ENCODE data around the gene RAP2A. TPM values are rescaled to one million over a fixed set of nuclear protein-coding genes. Genes with fewer than 3 reads are reported as not detected.

RAP2A gene
- total RNA-seq, 1 experiment from 2014 or later, result 42.9 TPM

DNA sequence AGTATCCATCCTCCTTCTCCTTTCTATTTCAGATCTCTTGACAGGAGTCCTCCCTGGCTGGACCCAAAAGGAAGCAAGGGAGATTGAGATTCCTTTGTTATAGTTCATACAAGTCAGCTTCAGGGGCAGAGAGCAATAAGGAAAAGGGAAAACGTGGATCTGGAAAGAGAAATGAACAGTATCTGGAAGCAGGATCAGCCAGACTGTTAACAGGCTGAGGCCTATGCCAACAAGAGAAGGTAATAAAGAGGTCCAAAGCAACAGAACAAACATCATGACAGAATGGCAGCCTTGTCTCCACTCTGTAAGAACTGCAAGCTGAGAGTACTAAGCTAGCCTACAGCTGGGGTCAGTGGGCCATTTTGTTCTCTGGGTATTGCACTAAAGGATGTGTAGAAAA lies 64.5 kb downstream of the RAP2A start:
- DNase-seq (ENCODE audit: low read depth in 1 of 2, low spot score in 2 of 2), result no peak
- H3K9me3 ChIP-seq (replicated peaks), result no peaks in the 10 kb centered on the region
- no peak overlapping the region for H3K4me3 ChIP-seq
- H3K36me3 ChIP-seq, result no peaks in the 10 kb centered on the region
- no peaks in the 10 kb centered on the region for H3K4me1 ChIP-seq (replicated peaks)
- H3K27me3 ChIP-seq (replicated peaks), result no peaks in the 10 kb centered on the region
- H3K27ac ChIP-seq, result no peak overlapping the region

DNA sequence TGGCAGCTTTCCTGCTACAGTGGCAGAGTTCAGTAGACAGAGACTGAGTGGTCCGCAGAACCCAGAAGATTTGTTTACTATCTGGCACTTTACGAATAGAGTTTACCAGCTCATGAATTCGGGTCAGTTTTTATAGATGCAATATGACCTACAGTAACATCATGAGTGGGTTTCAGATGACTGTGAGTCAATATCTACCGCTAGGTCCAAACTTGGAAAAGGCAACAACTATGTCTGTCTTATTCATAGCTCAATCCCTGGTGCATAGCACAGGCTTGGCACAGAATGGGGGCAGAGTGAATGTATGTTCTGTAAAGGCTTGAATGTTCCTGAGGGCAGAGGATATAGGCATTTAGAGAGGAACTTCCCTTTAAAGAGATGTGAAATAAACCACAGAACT lies 65.2 kb downstream of the RAP2A start:
- no peak overlapping the region for H3K27ac ChIP-seq
- H3K4me1 ChIP-seq (replicated peaks), result no peaks in the 10 kb centered on the region
- H3K36me3 ChIP-seq, result no peaks in the 10 kb centered on the region
- no peak for DNase-seq (ENCODE audit: low read depth in 1 of 2, low spot score in 2 of 2)
- no peak overlapping the region for H3K4me3 ChIP-seq
- H3K27me3 ChIP-seq (replicated peaks), result no peaks in the 10 kb centered on the region
- H3K9me3 ChIP-seq (replicated peaks), result no peaks in the 10 kb centered on the region

- Histone ChIP-seq H3K36me3 (no peaks in the 10 kb centered on the region), H3K27me3 (replicated peaks) (no peaks in the 10 kb centered on the region), H3K27ac (no peak overlapping the region), H3K9me3 (replicated peaks) (no peaks in the 10 kb centered on the region), H3K4me1 (replicated peaks) (no peaks in the 10 kb centered on the region), H3K4me3 (no peak overlapping the region)
- DNase-seq (ENCODE audit: low read depth in 1 of 2, low spot score in 2 of 2), result no peak
Observed at GRCh38 chr13:97502181-97502580, 68.2 kb downstream of the RAP2A start.

DNA sequence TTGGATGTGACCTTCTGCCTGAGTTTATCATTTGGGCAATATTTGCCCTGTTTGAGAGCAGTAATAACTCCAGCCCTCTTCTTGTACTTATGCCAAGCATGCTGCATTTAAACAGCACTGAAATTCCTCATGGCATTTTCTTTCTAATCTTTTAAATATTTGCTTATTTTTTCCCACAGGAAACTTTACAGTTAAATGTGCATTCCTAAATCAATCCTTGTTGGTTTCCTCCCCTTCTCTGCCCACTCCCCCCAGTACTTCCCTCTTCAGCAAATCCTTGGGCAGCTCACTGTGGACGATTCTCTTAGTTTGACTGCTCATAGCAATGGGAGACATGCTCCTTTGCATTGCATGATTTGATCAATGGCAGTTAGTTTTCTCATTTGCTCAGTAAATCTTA lies 68.7 kb downstream of the RAP2A start:
- Histone ChIP-seq H3K27me3 (replicated peaks) (no peaks in the 10 kb centered on the region), H3K27ac (no peak overlapping the region), H3K36me3 (no peaks in the 10 kb centered on the region), H3K9me3 (replicated peaks) (no peaks in the 10 kb centered on the region), H3K4me1 (replicated peaks) (no peaks in the 10 kb centered on the region), H3K4me3 (no peak overlapping the region)
- no peak for DNase-seq (ENCODE audit: low read depth in 1 of 2, low spot score in 2 of 2)

- no peaks in the 10 kb centered on the region for H3K9me3 ChIP-seq (replicated peaks)
- H3K4me3 ChIP-seq, result no peak overlapping the region
- no peaks in the 10 kb centered on the region for H3K4me1 ChIP-seq (replicated peaks)
- H3K27ac ChIP-seq, result no peak overlapping the region
- H3K36me3 ChIP-seq, result no peaks in the 10 kb centered on the region
- no peak for DNase-seq (ENCODE audit: low read depth in 1 of 2, low spot score in 2 of 2)
- H3K27me3 ChIP-seq (replicated peaks), result no peaks in the 10 kb centered on the region
Observed at GRCh38 chr13:97505017-97505416, 71.0 kb downstream of the RAP2A start.

DNA sequence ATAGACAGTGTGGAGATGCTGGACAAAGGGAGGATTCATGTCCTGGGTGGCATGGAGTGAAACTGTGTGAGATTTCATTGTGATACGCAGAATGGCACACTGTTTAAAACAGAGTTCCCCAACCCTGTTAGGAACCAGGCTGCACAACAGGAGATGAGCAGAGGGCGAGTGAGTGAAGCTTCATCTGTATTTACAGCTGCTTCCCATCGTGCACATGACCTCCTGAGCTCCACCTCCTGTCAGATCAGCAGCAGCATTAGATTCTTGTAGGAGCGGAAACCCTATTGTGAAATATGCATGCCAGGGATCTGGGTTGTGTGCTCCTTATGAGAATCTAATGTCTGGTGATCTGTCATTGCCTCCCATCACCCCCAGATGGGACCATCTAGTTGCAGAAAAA lies 72.5 kb downstream of the RAP2A start:
- Histone ChIP-seq H3K27me3 (replicated peaks) (no peaks in the 10 kb centered on the region), H3K27ac (no peak overlapping the region), H3K4me1 (replicated peaks) (no peaks in the 10 kb centered on the region), H3K9me3 (replicated peaks) (no peaks in the 10 kb centered on the region), H3K36me3 (no peaks in the 10 kb centered on the region), H3K4me3 (no peak overlapping the region)
- no peak for DNase-seq (ENCODE audit: low read depth in 1 of 2, low spot score in 2 of 2)

DNA sequence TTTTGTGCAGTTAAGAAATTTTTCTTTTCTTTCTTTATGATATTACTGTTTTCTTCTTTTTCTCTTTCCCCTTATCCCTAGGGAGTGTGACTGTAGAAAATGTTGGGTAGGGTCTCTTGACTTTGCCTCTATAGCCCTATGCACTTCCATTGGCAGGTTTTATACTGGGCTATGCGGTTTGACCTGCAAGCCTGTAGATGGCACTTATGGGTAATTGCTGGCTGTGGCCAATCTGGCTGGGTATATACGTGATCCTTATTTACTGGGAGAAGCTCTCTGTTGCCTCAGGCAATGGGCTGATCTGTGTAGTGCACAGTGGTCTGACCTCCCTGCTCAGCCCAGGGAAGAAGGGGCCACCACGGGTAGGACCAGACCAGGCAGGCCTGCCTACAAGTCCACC lies 78.8 kb downstream of the RAP2A start:
- Histone ChIP-seq H3K27me3 (replicated peaks) (no peaks in the 10 kb centered on the region), H3K36me3 (no peaks in the 10 kb centered on the region), H3K4me3 (no peak overlapping the region), H3K27ac (no peak overlapping the region), H3K9me3 (replicated peaks) (no peaks in the 10 kb centered on the region), H3K4me1 (replicated peaks) (no peaks in the 10 kb centered on the region)
- DNase-seq (ENCODE audit: low read depth in 1 of 2, low spot score in 2 of 2), result no peak

- H3K4me3 ChIP-seq, result no peak overlapping the region
Observed at GRCh38 chr13:97515643-97516042, 81.7 kb downstream of the RAP2A start.

GRCh38 chr13:97517967-97518366 lies 84.0 kb downstream of the RAP2A start:
- Histone ChIP-seq H3K4me1 (replicated peaks) (no peaks in the 10 kb centered on the region), H3K4me3 (no peak overlapping the region)
- no peak for DNase-seq (ENCODE audit: low read depth in 1 of 2, low spot score in 2 of 2)

More at GRCh38 chr13:97515643-97516042, 81.7 kb downstream of the RAP2A start:
- no peaks in the 10 kb centered on the region for H3K27me3 ChIP-seq (replicated peaks)
- no peaks in the 10 kb centered on the region for H3K9me3 ChIP-seq (replicated peaks)
- no peak for DNase-seq (ENCODE audit: low read depth in 1 of 2, low spot score in 2 of 2)
- H3K4me1 ChIP-seq (replicated peaks), result no peaks in the 10 kb centered on the region
- no peaks in the 10 kb centered on the region for H3K36me3 ChIP-seq
- H3K27ac ChIP-seq, result no peak overlapping the region

More at GRCh38 chr13:97517967-97518366, 84.0 kb downstream of the RAP2A start:
- Histone ChIP-seq H3K27ac (no peak overlapping the region), H3K9me3 (replicated peaks) (no peaks in the 10 kb centered on the region), H3K27me3 (replicated peaks) (no peaks in the 10 kb centered on the region), H3K36me3 (no peaks in the 10 kb centered on the region)

Other genes with a start within 250 kb of the RAP2A start
- 37.8 and 62.8 TPM in 2 replicates for gene MBNL2, start 211.8 kb upstream of the RAP2A start, total RNA-seq (2014; rRNA removed; shearing (Covaris generic))

Measured in SJSA1 (cell line).